Right lobe of liver (tissue), 4 donors: ENCODE data around the gene BEND7.

Experiments
- POLR2A ChIP-seq: fragments of 450-650 bp; IDR thresholded peaks from one replicate; pipeline ENCODE4 v1.6.1; 2017; ENCODE audit warnings: antibody characterized with exemption, mild to moderate bottlenecking
- TF ChIP-seq, protein P1 (sequence below), 4 donors: fragments of 200-600 bp in 3 of 4; fragments of 450-650 bp in 1 of 4; IDR thresholded peaks; one replicate each; pipeline versions ENCODE4 v1.5.1 to v1.8.0; 2016 to 2022; ENCODE audit warnings: antibody characterized with exemption in 4 of 4, mild to moderate bottlenecking in 2 of 4
- donor health status: DM: no; HTN: no; CAD: no.
- donor health status: DM: no; HTN: no; CAD: no.
- donor health status: DM: no; HTN: yes; CAD: no.

- TF ChIP-seq, protein P1, sequence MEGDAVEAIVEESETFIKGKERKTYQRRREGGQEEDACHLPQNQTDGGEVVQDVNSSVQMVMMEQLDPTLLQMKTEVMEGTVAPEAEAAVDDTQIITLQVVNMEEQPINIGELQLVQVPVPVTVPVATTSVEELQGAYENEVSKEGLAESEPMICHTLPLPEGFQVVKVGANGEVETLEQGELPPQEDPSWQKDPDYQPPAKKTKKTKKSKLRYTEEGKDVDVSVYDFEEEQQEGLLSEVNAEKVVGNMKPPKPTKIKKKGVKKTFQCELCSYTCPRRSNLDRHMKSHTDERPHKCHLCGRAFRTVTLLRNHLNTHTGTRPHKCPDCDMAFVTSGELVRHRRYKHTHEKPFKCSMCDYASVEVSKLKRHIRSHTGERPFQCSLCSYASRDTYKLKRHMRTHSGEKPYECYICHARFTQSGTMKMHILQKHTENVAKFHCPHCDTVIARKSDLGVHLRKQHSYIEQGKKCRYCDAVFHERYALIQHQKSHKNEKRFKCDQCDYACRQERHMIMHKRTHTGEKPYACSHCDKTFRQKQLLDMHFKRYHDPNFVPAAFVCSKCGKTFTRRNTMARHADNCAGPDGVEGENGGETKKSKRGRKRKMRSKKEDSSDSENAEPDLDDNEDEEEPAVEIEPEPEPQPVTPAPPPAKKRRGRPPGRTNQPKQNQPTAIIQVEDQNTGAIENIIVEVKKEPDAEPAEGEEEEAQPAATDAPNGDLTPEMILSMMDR (IDR thresholded peaks at IDR 0.05): no peak
- no peak for TF ChIP-seq POLR2A
These were observed 54.8 kb downstream of the BEND7 start for GRCh38 chr10:13473986-13474385.
